Peyer's patch (tissue), 4 donors: ENCODE data around the gene MCTP2. TPM values are rescaled to one million over a fixed set of nuclear protein-coding genes. Genes with fewer than 3 reads are reported as not detected.

ENCODE experiments used
- DNase-seq, 3 donors: peaks; one replicate each; pipeline ENCODE4 v3.0.0-alpha.2; 2017 to 2019
- H3K27ac ChIP-seq, 4 donors: fragments of 200-600 bp; sonication (generic); one replicate each; pipeline ENCODE4 v1.5.1; 2016 to 2019
- H3K27me3 ChIP-seq, 2 donors: fragments of 200-600 bp; sonication (generic); one replicate each; pipeline ENCODE4 v1.5.1; 2019
- H3K36me3 ChIP-seq, 3 donors: fragments of 200-600 bp; sonication (generic); one replicate each; pipeline ENCODE4 v1.5.1; 2016 to 2019
- H3K4me1 ChIP-seq, 4 donors: fragments of 200-600 bp; sonication (generic); one replicate each; pipeline ENCODE4 v1.5.1; 2016 to 2019
- H3K4me3 ChIP-seq, 4 donors: fragments of 200-600 bp; sonication (generic); 1 replicate in 3 of 4; 2 replicates in 1 of 4; pipeline ENCODE4 v1.5.1; 2016 to 2019; ENCODE audit warnings: mild to moderate bottlenecking in 1 of 4
- H3K9me3 ChIP-seq, 4 donors: fragments of 200-600 bp; sonication (generic); one replicate each; pipeline ENCODE4 v1.5.1; 2016 to 2019; ENCODE audit warnings: mild to moderate bottlenecking in 1 of 4
- POLR2A ChIP-seq, 2 donors: fragments of 450-650 bp; IDR thresholded peaks; one replicate each; pipeline ENCODE4 v1.5.1; 2017; ENCODE audit warnings: antibody characterized with exemption in 2 of 2, mild to moderate bottlenecking in 2 of 2, moderate library complexity in 2 of 2
- total RNA-seq, 4 donors: library from RNA; depleted of rRNA; stranded (reverse); fragments of >200 nt; gene quantifications; one replicate each; pipeline ENCODE4 v1.1.0, GENCODE V29; 2016
- TF ChIP-seq, protein P1 (sequence below), 6 experiments: fragments of 450-650 bp in 4 of 6; fragments of 200-600 bp in 2 of 6; sonication (generic) in 1 of 6; IDR thresholded peaks; one replicate each; pipeline ENCODE4 v1.5.1; 2017 to 2019; ENCODE audit warnings: antibody characterized with exemption in 6 of 6, mild to moderate bottlenecking in 3 of 6, moderate library complexity in 1 of 6

Gene MCTP2
- total RNA-seq, 4 donors from 2014 or later: 40.8 to 241 (median 74.0) TPM

DNA sequence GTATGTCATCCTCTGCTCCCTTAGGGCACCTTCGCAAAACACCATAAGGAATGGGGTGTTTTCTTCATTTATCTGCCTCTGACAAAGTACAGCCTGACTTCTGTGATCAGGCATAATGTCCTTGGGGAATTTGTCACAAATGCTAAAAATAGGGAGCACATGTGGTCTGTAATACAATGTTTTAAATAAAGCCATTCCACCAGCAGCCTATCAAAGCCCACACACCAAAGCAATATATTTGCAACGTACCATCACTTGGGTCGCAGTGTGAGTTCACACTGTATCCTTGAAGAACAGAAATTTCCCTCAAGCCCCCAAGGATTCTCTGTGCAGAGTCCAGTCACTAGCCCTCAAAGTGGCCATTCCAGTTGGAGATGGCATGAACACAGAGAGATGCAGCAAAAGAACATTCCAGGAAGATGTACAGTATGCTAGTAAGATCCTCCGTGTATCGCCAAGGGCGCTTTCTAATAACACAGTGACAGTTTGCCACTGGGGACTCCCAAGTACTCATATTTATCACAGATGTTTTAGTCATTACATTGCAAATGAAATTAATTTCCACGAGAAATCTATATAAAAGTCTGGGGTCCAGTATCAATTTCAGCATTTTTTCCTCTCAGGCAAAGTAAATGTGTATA is 246.7 kb downstream of the MCTP2 start:
- TF ChIP-seq, protein P1, sequence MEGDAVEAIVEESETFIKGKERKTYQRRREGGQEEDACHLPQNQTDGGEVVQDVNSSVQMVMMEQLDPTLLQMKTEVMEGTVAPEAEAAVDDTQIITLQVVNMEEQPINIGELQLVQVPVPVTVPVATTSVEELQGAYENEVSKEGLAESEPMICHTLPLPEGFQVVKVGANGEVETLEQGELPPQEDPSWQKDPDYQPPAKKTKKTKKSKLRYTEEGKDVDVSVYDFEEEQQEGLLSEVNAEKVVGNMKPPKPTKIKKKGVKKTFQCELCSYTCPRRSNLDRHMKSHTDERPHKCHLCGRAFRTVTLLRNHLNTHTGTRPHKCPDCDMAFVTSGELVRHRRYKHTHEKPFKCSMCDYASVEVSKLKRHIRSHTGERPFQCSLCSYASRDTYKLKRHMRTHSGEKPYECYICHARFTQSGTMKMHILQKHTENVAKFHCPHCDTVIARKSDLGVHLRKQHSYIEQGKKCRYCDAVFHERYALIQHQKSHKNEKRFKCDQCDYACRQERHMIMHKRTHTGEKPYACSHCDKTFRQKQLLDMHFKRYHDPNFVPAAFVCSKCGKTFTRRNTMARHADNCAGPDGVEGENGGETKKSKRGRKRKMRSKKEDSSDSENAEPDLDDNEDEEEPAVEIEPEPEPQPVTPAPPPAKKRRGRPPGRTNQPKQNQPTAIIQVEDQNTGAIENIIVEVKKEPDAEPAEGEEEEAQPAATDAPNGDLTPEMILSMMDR (IDR thresholded peaks at IDR 0.05): no peak
- TF ChIP-seq POLR2A (IDR thresholded peaks at IDR 0.05): no peak
- no peak for DNase-seq

DNA sequence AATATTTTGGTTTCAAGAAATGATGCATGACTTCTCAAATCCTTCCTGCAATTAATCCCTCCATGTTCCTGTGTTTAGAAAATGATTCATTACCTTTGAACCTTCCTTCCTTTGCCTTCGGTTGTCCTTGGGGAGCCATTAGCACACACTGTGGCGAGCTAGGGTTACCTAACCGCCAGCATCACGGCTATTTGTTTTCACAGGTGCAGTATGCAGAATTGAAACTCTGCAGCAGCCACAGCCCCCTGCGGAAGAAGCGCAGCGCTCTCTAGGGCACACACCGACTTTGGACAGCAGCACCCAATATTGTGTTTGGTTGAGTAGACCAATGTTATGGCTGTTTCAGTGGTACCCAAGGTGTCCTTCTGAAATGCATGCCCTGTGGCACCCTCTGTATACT is 247.4 kb downstream of the MCTP2 start:
- peaks cover 0 to 16% (median 0%) of the 10 kb centered on the region in 3 donors for H3K36me3 ChIP-seq
- no peak for DNase-seq
- TF ChIP-seq POLR2A (IDR thresholded peaks at IDR 0.05): no peak
- TF ChIP-seq, protein P1 (IDR thresholded peaks at IDR 0.05): no peak
- H3K27me3 ChIP-seq: no peaks in the 10 kb centered on the region
- H3K4me3 ChIP-seq: no peak overlapping the region
- no peak overlapping the region for H3K27ac ChIP-seq
- no peaks in the 10 kb centered on the region for H3K9me3 ChIP-seq
- H3K4me1 ChIP-seq: no peaks in the 10 kb centered on the region

More for the DNA sequence above, 246.7 kb downstream of the MCTP2 start:
- no peak overlapping the region for H3K27ac ChIP-seq
- H3K36me3 ChIP-seq: peaks cover 0 to 16% (median 0%) of the 10 kb centered on the region in 3 donors
- H3K9me3 ChIP-seq: no peaks in the 10 kb centered on the region
- no peaks in the 10 kb centered on the region for H3K4me1 ChIP-seq
- H3K27me3 ChIP-seq: no peaks in the 10 kb centered on the region
- no peak overlapping the region for H3K4me3 ChIP-seq

DNA sequence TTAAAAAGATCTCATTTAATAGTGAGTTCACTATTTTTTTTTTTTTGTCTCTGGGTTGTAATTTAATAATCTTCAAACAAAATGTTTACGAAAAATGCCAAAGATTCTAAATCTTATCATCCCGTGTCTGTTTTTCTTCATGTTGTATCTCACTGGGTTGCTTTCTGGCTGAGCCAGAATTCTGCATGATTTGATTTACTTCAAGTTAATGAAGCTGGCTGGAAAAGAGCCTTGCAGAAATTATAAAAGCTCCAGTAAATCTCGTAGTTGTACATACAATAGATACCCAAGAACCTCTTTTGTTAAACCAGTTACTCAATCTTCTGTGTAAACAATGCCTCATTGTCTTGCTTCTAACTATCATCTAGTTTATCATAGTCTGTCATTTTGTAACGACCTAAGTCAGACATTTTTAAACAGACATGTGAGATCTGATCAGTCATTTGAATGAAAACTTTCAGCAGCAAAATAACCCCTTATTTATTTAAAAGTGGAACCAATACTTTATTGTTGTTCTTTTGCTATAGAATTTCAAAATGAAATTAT is 249.0 kb downstream of the MCTP2 start:
- no peak for TF ChIP-seq POLR2A (IDR thresholded peaks at IDR 0.05)
- TF ChIP-seq, protein P1 (IDR thresholded peaks at IDR 0.05): no peak
- H3K36me3 ChIP-seq: peaks cover 0 to 16% (median 0%) of the 10 kb centered on the region in 3 donors
- H3K4me3 ChIP-seq: no peak overlapping the region
- DNase-seq: no peak
- no peak overlapping the region for H3K27ac ChIP-seq
- no peaks in the 10 kb centered on the region for H3K4me1 ChIP-seq
- H3K27me3 ChIP-seq: no peaks in the 10 kb centered on the region
- no peaks in the 10 kb centered on the region for H3K9me3 ChIP-seq

DNA sequence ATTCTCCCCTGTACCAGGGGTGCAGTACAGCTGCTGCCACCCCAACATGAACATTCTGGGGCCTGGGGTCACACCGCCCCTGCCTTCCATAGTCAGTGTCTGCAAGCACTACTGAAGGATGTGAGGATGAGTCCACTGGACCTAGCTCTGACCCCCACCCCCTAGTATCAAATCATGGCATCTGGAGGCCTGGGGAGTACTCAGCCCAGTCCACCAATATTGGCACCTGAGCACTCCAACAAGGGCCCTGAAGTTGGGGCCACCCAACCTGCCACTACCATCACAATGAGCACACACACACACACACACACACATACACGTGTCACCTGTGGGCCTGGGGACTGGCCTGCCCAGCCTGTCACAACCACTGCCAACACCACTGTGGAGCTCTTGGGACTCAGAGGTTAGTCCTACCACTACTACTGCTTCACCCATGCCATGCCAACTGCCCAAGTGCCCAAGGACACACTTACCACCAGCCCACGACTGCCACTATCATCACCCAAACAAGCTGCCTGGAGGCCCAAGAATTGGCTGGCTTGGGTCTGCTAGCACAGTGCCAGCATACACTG is 253.9 kb downstream of the MCTP2 start:
- no peak overlapping the region for H3K4me3 ChIP-seq

DNA sequence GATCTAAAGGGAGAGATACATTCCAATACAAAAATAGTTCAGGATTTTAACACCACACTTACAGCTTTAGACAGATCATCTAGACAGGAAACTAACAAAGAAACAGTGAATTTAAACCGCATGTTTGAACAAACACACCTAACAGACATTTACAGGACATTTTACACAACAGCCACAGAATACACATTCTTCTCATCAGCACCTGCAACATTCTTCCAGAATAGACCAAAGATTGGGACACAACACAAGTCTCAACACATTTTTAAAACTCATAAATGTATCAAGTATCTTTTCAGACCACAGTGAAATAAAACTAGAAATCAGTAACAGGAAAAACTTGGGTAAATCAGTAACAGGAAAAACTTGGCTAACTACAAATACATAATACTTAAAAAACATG is 256.3 kb downstream of the MCTP2 start:
- H3K27ac ChIP-seq: no peak overlapping the region

More for the DNA sequence above, 253.9 kb downstream of the MCTP2 start:
- Histone ChIP-seq H3K27ac (no peak overlapping the region), H3K27me3 (no peaks in the 10 kb centered on the region), H3K9me3 (peaks cover 0 to 3% (median 0%) of the 10 kb centered on the region in 4 donors), H3K36me3 (no peaks in the 10 kb centered on the region), H3K4me1 (no peaks in the 10 kb centered on the region)
- DNase-seq: no peak
- TF ChIP-seq POLR2A (IDR thresholded peaks at IDR 0.05): no peak
- TF ChIP-seq, protein P1 (IDR thresholded peaks at IDR 0.05): no peak

More for the DNA sequence above, 256.3 kb downstream of the MCTP2 start:
- H3K36me3 ChIP-seq: no peaks in the 10 kb centered on the region
- H3K27me3 ChIP-seq: no peaks in the 10 kb centered on the region
- H3K4me3 ChIP-seq: no peak overlapping the region
- peaks cover 0 to 3% (median 0%) of the 10 kb centered on the region in 4 donors for H3K9me3 ChIP-seq
- no peaks in the 10 kb centered on the region for H3K4me1 ChIP-seq
- no peak for DNase-seq
- TF ChIP-seq, protein P1 (IDR thresholded peaks at IDR 0.05): no peak
- TF ChIP-seq POLR2A (IDR thresholded peaks at IDR 0.05): no peak
